Lower leg skin (tissue), 4 donors: ENCODE results near the gene DDX10. TPM values are rescaled to one million over a fixed set of nuclear protein-coding genes. Genes with fewer than 3 reads are reported as not detected.

Experiments used
- DNase-seq, 2 donors: peaks; one replicate each; pipeline ENCODE4 v3.0.0-alpha.2; 2019; ENCODE audit warnings: low spot score in 2 of 2
- H3K4me3 ChIP-seq: fragments of 200-600 bp; sonication (generic); 2 replicates; pipeline ENCODE4 v1.5.1; 2017; ENCODE audit warnings: mild to moderate bottlenecking, low read depth; ENCODE audit not compliant: poor library complexity, severe bottlenecking
- POLR2A ChIP-seq, 2 donors: fragments of 450-650 bp; IDR thresholded peaks; one replicate each; pipeline ENCODE4 v1.6.1; 2016 to 2017; ENCODE audit warnings: antibody characterized with exemption in 2 of 2, mild to moderate bottlenecking in 1 of 2, moderate library complexity in 1 of 2
- WGBS, 2 donors: methylation state at CpG; one replicate each; pipeline ENCODE4 v1.1.5; 2018; 5-methylcytosine and 5-hydroxymethylcytosine counted together
- intact Hi-C: fragments of 100-400 bp; cut with DNase I; formaldehyde crosslinking; loops from one replicate; pipeline ENCODE4 v1.15.0; 2023; ENCODE audit warnings: low total_unique reads
- total RNA-seq, 4 donors: library from RNA; depleted of rRNA; stranded (reverse); fragments of >200 nt; gene quantifications; one replicate each; pipeline ENCODE4 v1.1.0, GENCODE V29; 2016
- TF ChIP-seq, protein P1 (sequence below), 3 donors: fragments of 450-650 bp; IDR thresholded peaks; one replicate each; pipeline ENCODE4 v1.5.1; 2016; ENCODE audit warnings: antibody characterized with exemption in 3 of 3, mild to moderate bottlenecking in 3 of 3, moderate library complexity in 2 of 3

Gene DDX10
- total RNA-seq, 4 donors from 2014 or later, result 18.4 to 33.5 (median 22.2) TPM

GRCh38 chr11:108662700-108663099, 2.2 kb upstream of the DDX10 start:
- WGBS, 2 donors, result 90 to 93% methylated on average over 4 of the region's 4 CpGs
- H3K4me3 ChIP-seq, result no peak overlapping the region
- no peak for DNase-seq
- intact Hi-C loops, result no loop called here
- TF ChIP-seq, protein P1, sequence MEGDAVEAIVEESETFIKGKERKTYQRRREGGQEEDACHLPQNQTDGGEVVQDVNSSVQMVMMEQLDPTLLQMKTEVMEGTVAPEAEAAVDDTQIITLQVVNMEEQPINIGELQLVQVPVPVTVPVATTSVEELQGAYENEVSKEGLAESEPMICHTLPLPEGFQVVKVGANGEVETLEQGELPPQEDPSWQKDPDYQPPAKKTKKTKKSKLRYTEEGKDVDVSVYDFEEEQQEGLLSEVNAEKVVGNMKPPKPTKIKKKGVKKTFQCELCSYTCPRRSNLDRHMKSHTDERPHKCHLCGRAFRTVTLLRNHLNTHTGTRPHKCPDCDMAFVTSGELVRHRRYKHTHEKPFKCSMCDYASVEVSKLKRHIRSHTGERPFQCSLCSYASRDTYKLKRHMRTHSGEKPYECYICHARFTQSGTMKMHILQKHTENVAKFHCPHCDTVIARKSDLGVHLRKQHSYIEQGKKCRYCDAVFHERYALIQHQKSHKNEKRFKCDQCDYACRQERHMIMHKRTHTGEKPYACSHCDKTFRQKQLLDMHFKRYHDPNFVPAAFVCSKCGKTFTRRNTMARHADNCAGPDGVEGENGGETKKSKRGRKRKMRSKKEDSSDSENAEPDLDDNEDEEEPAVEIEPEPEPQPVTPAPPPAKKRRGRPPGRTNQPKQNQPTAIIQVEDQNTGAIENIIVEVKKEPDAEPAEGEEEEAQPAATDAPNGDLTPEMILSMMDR (IDR thresholded peaks at IDR 0.05), result no peak
- TF ChIP-seq POLR2A (IDR thresholded peaks at IDR 0.05), result no peak

- 80 to 82% methylated on average over 5 of the region's 5 CpGs for WGBS, 2 donors
- TF ChIP-seq, protein P1 (IDR thresholded peaks at IDR 0.05), result no peak
- TF ChIP-seq POLR2A (IDR thresholded peaks at IDR 0.05), result no peak
- DNase-seq, result no peak
- H3K4me3 ChIP-seq, result no peak overlapping the region
- intact Hi-C loops, result no loop called here
These were observed 1.6 kb upstream of the DDX10 start for GRCh38 chr11:108663154-108663877.

GRCh38 chr11:108666373-108666772, 1.5 kb downstream of the DDX10 start:
- WGBS, 2 donors, result 94 to 95% methylated on average over 7 of the region's 7 CpGs
- intact Hi-C loops, result no loop called here
- no peak for DNase-seq
- H3K4me3 ChIP-seq, result no peak overlapping the region
- TF ChIP-seq, protein P1 (IDR thresholded peaks at IDR 0.05), result no peak
- no peak for TF ChIP-seq POLR2A (IDR thresholded peaks at IDR 0.05)

- no peak overlapping the region for H3K4me3 ChIP-seq
- intact Hi-C loops, result no loop called here
- DNase-seq, result no peak
- TF ChIP-seq POLR2A (IDR thresholded peaks at IDR 0.05), result no peak
- TF ChIP-seq, protein P1 (IDR thresholded peaks at IDR 0.05), result no peak
- 81 to 82% methylated on average over 2 of the region's 2 CpGs for WGBS, 2 donors
These were observed 4.4 kb downstream of the DDX10 start for GRCh38 chr11:108669286-108669685.

DNA sequence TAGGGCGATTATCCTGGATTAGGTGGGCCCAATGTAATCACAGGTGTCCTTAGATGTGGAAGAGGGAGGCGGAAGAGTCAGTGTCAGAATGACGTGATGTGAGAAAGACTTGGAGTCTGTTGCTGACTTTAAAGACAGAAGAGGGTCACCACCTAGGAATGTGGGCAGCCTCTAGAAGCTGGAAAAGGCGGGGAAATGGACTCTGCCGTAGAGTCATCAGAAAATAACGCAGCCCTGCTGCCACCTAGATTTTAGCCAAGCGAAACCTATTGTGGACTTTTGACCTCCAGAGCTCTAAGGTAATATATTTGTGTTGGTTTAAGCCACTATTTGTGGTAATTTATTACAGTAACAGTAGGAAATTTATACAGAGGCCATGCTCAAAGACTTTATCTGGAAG, 4.8 kb downstream of the DDX10 start:
- intact Hi-C loops, result no loop called here
- no peak for DNase-seq
- no peak overlapping the region for H3K4me3 ChIP-seq
- 98% methylated on average over 7 of the region's 7 CpGs for WGBS, 2 donors
- TF ChIP-seq POLR2A (IDR thresholded peaks at IDR 0.05), result no peak
- TF ChIP-seq, protein P1 (IDR thresholded peaks at IDR 0.05), result no peak

- 69 to 72% methylated on average over 4 of the region's 4 CpGs for WGBS, 2 donors
- no peak for DNase-seq
- no peak for TF ChIP-seq POLR2A (IDR thresholded peaks at IDR 0.05)
- TF ChIP-seq, protein P1 (IDR thresholded peaks at IDR 0.05), result no peak
- intact Hi-C loops, result no loop called here
- no peak overlapping the region for H3K4me3 ChIP-seq
These were observed 5.6 kb downstream of the DDX10 start for GRCh38 chr11:108670451-108670850.
